HG03097 (cell line): ENCODE data around the gene FUT8.

Source experiments
- ATAC-seq: cut with Tn5 transposase; IDR thresholded peaks from one replicate; pipeline ENCODE4 v1.9.1; 2021; ENCODE audit not compliant: unreplicated experiment, low FRiP score

Gene FUT8

DNA sequence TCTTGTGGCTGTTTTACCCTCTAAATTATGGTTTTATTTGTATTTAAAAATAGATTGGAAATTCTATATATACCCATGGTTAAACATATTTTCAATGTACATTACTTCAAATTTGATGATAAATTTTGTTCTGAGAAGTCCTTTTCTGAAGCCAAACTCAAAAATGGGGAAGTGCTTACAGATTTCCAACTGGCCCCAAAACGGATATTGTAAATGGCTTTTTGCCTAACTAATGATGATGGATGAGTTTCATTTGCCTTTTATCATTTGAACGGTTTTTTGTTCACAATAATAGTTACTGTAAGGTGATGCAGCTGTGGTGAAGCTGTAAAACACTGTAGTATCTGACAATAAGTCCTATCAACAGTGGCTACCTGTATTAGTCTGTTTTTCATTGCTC, 136.9 kb downstream of the FUT8 start:
- no peak for ATAC-seq

DNA sequence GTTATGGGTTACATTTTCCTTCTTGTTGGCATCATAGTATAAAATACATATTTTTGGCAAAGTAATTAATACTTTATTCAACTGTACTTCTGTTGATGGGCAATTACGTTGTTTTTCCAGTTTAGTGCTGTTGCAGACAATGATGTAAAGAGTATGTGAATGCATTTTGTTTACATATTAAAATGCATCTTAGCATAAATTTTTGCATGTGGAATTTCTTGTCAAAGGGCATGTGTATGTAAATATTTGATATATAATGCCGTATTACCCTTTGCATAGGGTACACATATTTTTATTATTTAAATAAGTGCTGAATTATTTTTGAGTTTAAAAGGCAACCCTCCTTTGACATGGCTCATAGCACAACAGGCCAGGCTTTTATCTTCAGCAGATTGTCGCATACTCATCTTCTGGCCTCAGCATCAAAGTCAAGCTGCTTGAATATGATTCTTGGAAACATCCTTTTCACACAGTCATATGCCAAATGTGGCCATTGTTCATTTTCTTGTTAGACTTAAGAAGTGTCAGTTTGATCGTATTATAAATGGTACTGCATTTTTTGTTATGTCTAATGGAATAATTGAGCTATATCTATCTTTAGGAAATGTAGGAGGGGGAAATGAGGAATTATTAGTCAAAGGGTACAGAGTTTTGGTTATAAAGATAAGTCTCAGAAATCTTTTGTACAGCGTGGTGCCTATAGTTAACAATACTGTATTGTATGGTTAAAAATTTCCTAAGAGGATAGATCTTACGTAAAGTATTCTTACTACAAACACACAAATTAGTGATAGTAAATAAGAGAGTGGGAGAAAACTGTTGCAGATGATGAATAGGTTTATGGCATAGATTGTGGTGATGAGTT, 138.5 kb downstream of the FUT8 start:
- no peak for ATAC-seq

DNA sequence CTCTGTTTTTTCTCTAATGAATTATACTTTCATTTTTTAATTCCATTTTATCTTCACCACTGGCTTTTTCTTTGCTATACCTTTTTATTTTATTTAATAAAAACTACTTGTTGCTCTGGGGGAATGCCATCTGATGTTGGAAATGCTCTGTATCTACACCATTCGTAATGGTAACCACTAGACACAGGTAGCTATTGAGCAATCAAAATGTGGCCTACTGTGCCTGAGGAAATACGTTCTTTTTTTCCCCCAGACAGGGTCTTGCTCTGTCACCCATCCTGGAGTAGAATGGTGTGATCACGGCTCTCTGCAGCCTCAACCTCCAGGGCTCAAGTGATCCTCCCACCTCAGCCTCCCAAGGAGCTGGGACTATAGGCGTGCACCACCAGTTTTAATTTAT, 140.2 kb downstream of the FUT8 start:
- ATAC-seq = no peak

DNA sequence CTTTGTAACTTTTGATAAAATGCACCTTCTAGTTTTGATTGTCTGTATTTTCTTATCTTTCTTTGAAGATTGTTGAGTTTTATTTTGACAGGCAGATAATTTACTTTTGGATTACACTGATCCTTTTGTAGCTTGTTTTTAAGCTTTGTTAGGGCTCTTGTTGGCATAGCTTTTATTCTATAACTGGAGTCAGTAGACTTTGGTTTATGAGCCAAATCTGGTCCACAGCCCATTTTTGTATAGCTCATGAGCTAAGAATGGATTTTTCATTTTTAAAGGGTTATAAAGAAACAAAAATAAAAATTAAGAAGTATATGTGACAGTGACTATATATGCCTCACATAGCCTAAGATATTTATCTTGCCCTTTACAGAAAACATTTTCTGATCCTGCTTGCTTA, 142.3 kb downstream of the FUT8 start:
- no peak for ATAC-seq

DNA sequence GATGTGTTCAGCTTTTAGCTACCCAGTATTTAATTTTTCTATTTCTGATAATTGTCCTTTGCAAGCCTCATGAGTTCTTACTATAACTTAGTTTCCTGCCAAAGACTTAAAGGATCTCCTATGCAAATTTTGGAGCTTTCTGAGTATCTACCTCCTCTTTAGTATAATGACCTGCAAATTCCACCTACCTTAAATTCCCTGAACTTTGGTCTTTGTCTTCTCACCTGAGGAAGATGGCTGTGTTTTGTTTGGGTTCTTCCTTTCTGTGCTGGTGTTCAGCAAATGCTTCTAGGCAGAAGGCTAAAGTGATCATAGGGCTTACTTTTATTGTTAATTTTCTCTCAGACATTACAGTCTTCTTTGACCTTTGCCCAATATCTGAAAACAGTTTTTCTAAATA, 142.8 kb downstream of the FUT8 start:
- ATAC-seq = no peak

DNA sequence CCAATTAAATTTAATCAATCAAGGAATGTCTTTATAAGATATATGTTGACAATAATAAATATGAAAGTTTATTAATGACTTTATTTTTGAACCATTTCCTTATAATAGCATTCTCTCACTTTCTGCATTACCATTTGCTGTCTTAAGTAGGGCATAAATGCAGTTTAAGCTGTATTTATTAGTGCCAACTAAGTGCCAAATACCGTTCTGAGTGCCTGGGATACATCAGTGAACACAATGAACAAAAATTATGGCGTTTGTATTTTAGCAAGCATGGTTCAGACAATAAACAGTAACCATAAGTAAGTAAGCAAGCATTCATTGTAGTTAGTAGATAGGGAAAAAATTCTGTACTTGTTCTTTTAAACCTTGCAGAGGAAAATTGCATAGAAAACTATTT, 145.8 kb downstream of the FUT8 start:
- ATAC-seq = no peak

DNA sequence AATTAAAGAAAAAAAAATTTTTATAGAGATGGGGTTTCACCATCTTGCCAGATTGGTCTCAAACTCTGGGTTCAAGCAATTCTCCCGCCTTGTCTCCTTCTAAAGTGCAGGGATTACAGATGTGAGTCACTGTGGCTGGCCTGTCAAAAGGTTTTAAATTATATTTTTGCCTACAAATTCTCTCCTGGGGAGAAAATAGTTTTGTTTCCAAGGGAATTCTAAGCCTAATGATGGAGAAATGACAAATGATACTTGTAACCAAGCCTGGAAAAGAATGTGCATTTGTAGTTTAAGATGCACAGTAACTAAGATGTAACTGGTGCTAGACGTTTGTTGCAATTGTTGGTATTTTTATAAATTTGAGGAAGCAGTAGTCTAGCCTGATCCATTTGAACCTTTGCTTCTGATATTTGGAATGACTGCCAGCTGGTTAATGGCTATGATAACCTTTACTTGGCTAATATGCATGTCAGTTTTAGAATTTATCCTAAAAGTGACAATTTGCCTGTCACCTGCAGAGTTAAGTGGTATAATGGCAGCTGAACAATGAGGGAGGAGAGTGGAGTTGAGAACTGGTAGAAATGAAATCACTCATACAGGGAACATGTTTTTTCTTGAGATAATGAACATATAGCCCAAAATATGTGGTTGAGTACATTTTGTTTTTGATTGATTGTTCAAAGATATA, 148.0 kb downstream of the FUT8 start:
- no peak for ATAC-seq

DNA sequence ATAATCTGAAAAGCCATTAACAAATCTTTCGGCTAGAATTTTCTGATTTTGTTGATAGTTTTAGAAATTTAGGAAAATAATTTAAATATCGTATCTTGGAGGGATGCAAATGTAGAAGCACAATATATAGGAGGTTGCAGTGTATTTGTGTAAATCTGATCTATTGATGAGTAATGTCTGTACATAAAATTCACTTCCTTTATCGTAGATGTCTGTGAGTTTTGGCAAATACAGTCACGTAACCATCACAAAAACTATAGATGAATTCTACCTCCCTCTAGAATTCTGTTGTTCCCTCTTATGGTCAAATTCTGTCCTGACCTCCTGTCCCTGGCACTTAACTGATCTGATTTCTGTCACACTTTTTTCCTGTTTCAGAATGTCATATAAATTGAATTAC, 151.8 kb downstream of the FUT8 start:
- ATAC-seq = no peak

DNA sequence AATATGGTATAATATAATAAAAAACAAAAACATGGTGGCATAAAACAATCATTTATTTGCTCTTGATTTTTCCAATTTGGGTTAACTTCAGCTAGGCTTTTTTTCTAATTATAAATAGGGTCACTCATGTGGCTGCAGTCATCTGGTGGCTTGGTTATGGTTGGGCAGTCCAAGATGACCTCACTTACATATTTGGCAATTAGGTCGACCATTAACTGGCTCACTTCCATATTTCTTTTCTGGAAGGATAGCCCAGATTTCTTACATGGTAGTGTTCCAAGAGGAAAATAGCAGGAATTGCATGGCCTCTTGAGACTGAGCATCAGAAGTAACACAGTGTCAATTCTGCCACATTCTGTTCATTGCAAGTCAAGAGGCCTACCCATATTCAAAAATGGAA, 153.4 kb downstream of the FUT8 start:
- no peak for ATAC-seq

DNA sequence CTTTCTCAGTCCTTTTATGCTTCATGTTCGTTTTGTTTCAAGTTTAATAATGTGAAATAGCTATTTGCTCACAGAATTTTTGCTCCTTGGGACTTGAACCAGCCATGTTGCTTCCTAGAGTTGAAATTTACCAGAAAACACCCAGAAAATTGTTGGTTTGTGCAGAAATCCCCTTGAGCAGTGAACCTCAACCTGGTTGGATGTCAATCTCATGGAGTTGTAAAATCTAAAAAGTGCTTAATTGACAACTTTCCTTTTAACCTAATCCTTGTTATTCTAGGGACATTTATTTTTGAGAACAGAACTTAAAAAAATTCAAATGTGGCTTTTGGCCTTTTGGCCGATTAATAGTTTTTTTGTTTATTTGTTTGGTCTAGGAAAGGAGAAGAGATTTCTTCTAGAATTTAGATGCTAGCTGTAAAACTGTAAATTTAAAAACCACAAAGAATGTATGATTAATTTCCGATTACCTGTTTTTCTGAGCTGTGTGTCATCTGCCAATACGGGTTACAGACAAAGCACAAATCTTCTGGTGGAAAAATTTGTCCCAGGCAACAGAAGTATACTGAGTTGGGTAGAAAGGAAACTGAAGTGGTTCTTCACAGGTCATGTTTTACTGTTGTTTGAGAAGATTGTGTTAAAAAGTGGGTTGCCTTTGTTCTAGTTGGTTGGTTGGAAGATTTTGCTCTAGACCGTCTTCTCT, 154.4 kb downstream of the FUT8 start:
- ATAC-seq = no peak

DNA sequence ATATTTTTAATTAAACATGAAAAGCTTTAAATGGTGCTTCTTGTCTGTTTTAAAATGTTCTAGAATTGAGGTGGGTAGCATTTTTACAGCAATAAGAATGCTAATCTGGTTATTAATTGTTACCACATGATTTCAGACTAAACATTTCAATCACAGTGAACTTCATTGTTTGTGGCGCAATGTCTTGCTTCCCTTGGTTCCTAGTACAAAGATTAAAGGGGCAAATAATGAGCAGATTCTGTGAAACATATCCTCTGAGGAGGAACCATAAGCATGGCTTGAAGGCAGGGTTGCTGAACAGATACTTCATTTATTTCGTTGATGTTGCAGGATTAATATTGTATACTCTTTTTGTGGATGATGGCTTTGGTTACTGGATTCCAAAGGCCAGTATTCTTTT, 162.1 kb downstream of the FUT8 start:
- ATAC-seq = no peak

DNA sequence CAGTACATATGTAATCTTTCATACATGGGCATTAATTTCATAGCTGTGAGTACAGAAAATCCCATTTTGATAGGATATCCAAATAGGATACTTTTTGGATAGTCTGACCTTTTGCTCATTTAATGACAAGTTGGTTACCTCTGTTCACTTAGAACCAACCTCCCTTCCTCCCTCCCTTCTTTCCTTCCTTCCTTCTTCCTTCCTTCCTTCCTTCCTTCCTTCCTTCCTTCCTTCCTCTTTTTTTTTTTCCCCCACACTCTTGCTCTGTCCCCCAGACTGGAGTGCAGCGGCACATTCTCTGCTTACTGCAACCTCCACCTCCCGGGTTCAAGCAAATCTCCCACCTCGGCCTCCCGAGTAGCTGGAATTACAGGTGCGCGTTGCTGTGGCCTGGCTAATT, 162.9 kb downstream of the FUT8 start:
- ATAC-seq = no peak

DNA sequence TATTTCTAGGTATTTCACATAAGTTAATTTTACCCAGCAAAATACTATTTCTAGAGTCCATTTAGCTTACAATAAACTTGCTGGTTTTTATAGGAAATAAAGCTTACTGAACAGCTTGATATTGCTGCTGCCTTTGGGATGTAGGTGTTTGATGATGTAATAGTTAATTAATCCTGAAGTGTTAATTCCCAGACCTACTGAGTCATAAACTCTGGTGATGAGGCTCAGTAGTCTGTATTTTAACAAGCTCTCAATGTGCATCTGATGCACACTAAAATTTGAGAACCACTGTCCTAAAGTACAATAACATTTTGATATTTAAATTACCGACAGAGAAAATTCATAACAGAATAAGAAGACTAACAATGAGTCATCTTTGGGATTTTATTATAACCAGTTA, 168.4 kb downstream of the FUT8 start:
- ATAC-seq = no peak

DNA sequence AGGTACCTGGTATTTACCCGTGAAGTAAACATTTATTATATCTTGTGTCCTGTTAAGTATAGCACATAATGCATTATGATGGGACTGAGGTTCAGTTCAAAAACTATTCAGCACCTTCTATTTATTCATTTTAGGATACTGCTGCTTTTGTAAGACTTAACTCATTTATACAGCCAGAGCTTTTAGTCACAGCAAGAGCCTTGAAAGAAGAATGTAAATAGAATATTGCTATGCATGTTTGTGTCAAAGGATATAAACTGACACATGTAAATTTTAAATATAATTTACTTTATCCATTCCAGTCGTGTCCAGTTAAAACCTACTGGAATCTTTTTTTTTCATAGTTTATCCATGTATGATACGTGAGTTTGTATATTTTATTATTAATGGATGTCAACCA, 168.8 kb downstream of the FUT8 start:
- ATAC-seq = no peak

DNA sequence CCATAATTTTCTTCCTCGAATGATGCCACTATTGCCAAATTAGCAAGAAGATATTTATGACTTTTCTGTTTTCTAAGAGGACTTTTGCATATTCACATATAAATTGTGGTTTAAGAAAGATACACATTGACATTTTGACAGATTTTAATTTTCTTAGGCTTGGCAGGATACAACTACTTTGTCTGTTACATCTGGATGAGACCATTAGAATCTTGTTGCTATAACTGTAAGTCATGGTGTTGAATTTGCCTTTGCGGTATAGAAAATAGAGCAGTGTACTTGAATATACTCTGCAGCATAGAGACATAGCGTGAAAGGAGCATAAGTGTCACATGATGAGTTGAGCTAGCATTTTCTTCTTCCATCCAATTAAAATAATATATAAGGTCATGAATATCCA, 169.3 kb downstream of the FUT8 start:
- ATAC-seq = no peak

DNA sequence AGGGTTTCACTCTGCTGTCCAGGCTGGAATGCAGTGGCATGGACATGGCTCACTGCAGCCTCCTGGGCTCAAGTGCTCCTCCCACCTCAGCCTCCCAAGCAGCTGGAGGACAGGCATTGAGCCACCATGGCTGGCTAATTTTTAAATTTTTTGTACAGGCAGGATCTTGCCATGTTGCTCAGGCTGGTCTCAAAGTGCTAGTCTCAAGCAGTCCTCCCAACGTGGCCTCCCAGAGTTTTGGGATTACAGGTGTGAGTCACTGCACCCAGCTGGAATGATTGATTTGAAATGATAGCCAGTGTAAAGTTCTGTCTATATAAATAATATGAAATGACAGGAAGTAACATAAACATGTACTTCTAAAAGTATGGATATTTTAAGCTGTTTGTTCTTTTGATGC, 172.7 kb downstream of the FUT8 start:
- no peak for ATAC-seq

DNA sequence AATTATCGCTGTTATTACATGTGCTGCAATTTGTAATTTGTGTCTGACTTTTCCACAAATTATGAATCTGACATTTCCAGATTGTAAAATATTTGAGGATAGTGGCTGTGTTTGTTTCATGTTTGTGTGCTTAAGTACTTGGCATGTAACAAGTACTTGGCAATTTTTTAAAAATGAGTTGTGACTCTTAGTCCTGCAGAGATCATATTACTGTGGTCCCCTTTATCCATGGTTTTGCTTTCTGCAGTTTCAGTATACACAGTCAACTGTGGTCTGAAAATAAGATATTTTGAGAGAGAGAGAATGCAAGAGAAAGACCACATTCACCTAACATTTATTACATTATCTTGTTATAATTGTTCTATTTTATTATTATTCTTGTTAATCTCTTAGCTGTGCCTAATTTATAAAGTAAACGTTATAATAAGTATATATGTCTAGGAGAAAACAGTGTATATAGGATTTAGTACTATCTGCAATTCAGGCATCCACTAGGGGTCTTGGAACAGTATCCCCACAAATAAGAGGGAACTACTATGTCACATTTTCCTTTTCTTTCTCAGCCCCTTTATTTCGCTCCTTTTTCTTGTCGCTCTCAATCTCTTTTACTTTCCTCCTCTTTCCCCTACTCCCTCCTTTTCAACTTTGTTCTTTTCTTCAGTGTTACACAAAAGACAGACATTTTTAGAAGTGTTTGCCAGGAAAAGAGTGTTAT, 176.1 kb downstream of the FUT8 start:
- ATAC-seq = no peak

DNA sequence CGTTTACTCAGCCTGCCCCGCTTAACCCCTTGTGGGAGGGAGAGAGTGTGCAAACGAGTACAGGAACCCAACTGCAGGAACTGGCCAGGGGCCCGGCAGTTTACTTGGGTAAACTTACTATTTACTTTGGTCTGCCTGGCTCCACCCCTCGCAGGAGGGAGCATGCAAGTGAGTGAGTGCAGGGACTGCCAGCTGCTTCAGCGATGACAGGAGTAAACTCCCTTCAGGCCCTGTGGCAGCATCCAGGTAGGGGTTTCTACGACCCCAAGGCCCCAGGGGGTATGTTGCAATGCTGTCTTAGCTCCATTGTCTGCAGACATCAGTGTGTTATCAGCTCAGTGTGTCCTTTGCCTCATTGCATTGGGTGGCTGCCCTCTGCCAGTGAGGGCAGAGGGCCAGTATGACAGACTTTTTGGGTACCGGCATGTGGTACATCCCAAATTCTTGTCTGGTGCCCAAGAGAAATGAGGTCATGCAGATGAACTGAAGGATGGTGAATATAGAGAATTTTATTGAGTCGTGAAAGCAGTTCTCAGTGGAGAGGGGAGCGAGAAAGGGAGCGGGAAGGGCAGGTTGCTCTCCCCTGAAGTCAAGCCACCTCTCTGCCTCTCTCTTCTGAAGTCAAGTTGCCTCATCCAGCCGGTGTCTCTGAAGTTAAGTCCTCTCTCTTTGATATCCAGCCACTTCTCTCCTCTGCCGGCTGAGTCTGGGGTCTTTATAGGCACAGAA, 181.8 kb downstream of the FUT8 start:
- no peak for ATAC-seq

DNA sequence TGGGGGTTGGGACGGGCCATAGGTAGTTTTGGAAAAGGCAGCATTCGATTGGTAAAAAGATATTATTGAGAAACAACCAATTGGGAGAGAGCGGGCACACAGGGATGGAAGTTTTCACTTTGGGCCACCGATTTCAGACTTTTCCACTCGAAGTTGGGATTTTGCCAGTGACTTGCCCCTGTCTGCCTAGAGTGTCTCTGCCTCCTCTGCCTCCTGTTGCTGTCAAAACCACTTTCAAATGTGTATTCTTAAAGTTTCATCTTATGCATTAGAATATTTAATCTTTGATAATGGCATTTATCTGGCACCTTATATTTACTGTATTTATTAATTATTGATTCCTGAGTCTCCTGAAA, 182.3 kb downstream of the FUT8 start:
- ATAC-seq = no peak

DNA sequence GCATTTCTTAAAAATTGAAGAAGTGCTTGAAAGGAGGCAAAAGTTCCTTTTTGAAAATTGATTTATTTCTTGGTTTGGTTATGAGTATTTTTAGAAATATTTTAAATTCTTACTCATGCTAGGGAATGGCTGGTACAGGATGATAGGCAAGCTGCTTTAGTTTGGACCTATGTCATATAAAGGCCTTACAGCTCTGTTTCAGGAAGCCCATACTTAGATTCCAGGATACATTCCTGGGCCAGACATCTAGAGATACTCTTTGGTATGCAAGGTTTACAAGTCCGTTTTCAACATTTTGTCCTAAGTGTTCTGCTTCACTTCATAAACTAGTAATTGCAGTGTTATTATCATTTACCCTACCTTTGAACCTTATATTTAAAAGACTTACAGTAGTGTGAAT, 186.8 kb downstream of the FUT8 start:
- no peak for ATAC-seq
